ENCODE results near the gene CEP170B.

The CEP170B gene

DNA sequence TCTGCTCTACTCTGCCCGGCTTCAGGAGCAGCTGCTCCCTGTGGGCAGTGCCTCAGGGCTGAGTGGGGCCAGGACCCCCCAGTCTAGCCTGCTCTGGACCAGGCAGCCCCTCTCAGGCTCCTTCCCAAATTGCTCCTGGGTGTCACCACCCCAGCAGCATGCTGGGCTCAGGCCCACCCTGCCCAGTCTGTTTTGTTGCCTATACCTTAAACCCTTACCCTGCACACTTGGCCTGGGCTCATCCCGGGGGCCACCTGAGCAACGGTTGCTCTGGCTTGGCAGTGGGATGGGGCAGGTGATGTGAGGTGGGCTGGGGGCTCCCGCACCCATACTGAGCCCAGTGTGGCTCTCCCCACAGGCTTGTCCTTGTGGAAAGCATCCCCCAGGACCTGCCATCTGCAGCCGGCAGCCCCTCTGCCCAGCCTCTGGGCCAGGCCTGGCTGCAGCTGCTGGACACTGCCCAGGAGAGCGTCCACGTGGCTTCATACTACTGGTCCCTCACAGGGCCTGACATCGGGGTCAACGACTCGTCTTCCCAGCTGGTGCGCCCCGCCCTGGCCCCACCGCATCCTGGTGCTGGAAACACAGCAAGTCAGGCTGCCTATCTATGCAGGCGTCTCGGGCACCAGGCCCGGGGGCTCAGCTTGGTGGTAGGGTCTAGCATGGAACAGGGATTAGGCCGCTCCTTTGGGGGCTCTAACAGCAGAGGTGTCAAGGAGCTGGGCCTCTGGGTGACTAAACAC lies 63.5 kb downstream of the CEP170B start:
- no peak for TF ChIP-seq CREB1 (IDR thresholded peaks at IDR 0.05; ENCODE audit: low read depth)
- TF ChIP-seq, protein P1, sequence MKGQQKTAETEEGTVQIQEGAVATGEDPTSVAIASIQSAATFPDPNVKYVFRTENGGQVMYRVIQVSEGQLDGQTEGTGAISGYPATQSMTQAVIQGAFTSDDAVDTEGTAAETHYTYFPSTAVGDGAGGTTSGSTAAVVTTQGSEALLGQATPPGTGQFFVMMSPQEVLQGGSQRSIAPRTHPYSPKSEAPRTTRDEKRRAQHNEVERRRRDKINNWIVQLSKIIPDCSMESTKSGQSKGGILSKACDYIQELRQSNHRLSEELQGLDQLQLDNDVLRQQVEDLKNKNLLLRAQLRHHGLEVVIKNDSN (IDR thresholded peaks at IDR 0.05), result no peak
- TF ChIP-seq CEBPB (IDR thresholded peaks at IDR 0.05), result no peak
- TF ChIP-seq, protein P2, sequence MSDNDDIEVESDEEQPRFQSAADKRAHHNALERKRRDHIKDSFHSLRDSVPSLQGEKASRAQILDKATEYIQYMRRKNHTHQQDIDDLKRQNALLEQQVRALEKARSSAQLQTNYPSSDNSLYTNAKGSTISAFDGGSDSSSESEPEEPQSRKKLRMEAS (IDR thresholded peaks at IDR 0.05), result no peak
- no peak for TF ChIP-seq RAD21 (IDR thresholded peaks at IDR 0.05; ENCODE audit: low read depth)
- no peak for TF ChIP-seq TCF12 (IDR thresholded peaks at IDR 0.05; ENCODE audit: low read depth)
- no peak for TF ChIP-seq ZBTB7A (IDR thresholded peaks at IDR 0.05; ENCODE audit: low read depth)
- TF ChIP-seq TEAD4 (IDR thresholded peaks at IDR 0.05), result no peak
- TF ChIP-seq, protein P3, sequence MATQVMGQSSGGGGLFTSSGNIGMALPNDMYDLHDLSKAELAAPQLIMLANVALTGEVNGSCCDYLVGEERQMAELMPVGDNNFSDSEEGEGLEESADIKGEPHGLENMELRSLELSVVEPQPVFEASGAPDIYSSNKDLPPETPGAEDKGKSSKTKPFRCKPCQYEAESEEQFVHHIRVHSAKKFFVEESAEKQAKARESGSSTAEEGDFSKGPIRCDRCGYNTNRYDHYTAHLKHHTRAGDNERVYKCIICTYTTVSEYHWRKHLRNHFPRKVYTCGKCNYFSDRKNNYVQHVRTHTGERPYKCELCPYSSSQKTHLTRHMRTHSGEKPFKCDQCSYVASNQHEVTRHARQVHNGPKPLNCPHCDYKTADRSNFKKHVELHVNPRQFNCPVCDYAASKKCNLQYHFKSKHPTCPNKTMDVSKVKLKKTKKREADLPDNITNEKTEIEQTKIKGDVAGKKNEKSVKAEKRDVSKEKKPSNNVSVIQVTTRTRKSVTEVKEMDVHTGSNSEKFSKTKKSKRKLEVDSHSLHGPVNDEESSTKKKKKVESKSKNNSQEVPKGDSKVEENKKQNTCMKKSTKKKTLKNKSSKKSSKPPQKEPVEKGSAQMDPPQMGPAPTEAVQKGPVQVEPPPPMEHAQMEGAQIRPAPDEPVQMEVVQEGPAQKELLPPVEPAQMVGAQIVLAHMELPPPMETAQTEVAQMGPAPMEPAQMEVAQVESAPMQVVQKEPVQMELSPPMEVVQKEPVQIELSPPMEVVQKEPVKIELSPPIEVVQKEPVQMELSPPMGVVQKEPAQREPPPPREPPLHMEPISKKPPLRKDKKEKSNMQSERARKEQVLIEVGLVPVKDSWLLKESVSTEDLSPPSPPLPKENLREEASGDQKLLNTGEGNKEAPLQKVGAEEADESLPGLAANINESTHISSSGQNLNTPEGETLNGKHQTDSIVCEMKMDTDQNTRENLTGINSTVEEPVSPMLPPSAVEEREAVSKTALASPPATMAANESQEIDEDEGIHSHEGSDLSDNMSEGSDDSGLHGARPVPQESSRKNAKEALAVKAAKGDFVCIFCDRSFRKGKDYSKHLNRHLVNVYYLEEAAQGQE (IDR thresholded peaks at IDR 0.05; ENCODE audit: low read depth), result no peak
- TF ChIP-seq EGR1 (IDR thresholded peaks at IDR 0.05), result no peak
- TF ChIP-seq TAF1 (IDR thresholded peaks at IDR 0.05; ENCODE audit: low read depth), result no peak
- TF ChIP-seq EP300 (IDR thresholded peaks at IDR 0.05; ENCODE audit: borderline replicate concordance), result no peak
- TF ChIP-seq NFIC (IDR thresholded peaks at IDR 0.05), result no peak
- TF ChIP-seq FOXM1 (IDR thresholded peaks at IDR 0.05; ENCODE audit: borderline replicate concordance, low read depth), result no peak
- TF ChIP-seq YY1 (IDR thresholded peaks at IDR 0.05; ENCODE audit: low read depth), result no peak

DNA sequence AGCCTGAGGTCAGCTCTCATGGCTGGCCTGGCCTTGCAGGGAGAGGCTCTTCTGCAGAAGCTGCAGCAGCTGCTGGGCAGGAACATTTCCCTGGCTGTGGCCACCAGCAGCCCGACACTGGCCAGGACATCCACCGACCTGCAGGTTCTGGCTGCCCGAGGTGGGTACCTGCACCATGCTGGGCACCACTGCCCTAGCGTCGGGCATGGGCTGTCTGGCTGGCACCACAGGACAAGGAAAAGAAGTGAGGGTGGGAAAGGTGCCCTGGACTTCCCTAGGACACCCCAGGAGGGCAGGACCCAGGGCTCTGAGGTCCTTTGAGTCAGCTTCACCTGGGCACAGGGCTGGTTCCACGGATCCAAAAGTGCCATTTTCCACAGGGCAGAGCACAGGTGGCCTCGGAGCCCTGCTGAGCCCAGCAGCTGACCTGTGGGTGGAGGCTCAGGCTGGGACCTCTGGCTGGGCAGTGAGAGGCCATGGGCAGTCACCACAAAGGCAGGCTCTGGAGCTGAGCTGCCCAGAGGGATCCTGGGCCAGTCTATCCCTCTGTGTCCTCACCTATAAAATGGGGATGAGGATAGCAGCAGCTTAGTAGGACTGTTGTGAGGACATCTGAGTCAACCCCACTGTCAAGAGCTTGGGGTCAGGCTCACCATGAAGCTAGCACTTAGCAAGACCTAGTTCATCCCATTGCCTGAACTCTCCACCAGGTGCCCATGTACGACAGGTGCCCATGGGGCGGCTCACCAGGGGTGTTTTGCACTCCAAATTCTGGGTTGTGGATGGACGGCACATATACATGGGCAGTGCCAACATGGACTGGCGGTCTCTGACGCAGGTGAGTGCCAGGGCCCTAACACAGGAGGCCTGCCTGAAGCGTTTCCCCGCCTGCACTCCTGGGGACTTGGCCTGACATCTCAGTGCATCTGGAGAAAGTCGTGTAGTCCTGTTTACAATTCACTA lies 64.5 kb downstream of the CEP170B start:
- TF ChIP-seq RAD21 (IDR thresholded peaks at IDR 0.05; ENCODE audit: low read depth) (no peak), YY1 (IDR thresholded peaks at IDR 0.05; ENCODE audit: low read depth) (no peak), TAF1 (IDR thresholded peaks at IDR 0.05; ENCODE audit: low read depth) (no peak), FOXM1 (IDR thresholded peaks at IDR 0.05; ENCODE audit: borderline replicate concordance, low read depth) (no peak), TEAD4 (IDR thresholded peaks at IDR 0.05) (no peak), NFIC (IDR thresholded peaks at IDR 0.05) (no peak), ZBTB7A (IDR thresholded peaks at IDR 0.05; ENCODE audit: low read depth) (no peak), TCF12 (IDR thresholded peaks at IDR 0.05; ENCODE audit: low read depth) (no peak), EP300 (IDR thresholded peaks at IDR 0.05; ENCODE audit: borderline replicate concordance) (no peak), EGR1 (IDR thresholded peaks at IDR 0.05) (no peak), CREB1 (IDR thresholded peaks at IDR 0.05; ENCODE audit: low read depth) (no peak), CEBPB (IDR thresholded peaks at IDR 0.05) (no peak)
- TF ChIP-seq, protein P2 (IDR thresholded peaks at IDR 0.05), result no peak
- TF ChIP-seq, protein P1 (IDR thresholded peaks at IDR 0.05), result no peak
- TF ChIP-seq, protein P3 (IDR thresholded peaks at IDR 0.05; ENCODE audit: low read depth), result no peak

DNA sequence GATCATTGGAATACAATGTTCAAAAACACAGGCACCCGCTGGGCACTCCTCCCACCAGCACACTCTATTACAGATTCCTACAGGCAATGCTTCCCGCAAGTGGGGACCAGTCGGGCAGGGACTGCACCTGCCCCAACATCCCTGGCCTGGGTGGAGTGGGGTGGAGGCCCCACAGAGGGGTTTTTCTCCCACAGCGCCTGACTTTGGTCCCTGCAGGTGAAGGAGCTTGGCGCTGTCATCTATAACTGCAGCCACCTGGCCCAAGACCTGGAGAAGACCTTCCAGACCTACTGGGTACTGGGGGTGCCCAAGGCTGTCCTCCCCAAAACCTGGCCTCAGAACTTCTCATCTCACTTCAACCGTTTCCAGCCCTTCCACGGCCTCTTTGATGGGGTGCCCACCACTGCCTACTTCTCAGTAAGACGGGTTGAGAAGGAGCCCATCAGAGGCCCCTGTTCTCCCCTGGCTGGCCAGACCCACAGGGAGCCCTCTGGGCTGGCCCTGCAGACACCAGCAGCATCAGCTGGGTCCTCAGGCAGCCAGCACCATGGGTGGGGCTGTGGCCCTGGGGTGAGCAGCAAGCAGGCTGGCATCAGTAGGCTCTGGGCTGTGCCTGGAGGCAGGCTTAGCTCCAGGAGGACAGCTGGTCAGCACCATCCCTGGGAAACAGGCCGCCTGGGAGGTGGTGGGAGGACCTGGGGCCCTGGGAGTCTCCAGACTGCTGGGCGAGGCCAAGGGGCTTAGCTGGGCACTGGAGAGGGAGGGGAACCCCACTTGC lies 65.6 kb downstream of the CEP170B start:
- TF ChIP-seq RAD21 (IDR thresholded peaks at IDR 0.05; ENCODE audit: low read depth), result no peak
- no peak for TF ChIP-seq FOXM1 (IDR thresholded peaks at IDR 0.05; ENCODE audit: borderline replicate concordance, low read depth)
- TF ChIP-seq, protein P2 (IDR thresholded peaks at IDR 0.05), result no peak
- TF ChIP-seq TEAD4 (IDR thresholded peaks at IDR 0.05), result no peak
- TF ChIP-seq NFIC (IDR thresholded peaks at IDR 0.05), result no peak
- no peak for TF ChIP-seq CREB1 (IDR thresholded peaks at IDR 0.05; ENCODE audit: low read depth)
- no peak for TF ChIP-seq CEBPB (IDR thresholded peaks at IDR 0.05)
- no peak for TF ChIP-seq EGR1 (IDR thresholded peaks at IDR 0.05)

DNA sequence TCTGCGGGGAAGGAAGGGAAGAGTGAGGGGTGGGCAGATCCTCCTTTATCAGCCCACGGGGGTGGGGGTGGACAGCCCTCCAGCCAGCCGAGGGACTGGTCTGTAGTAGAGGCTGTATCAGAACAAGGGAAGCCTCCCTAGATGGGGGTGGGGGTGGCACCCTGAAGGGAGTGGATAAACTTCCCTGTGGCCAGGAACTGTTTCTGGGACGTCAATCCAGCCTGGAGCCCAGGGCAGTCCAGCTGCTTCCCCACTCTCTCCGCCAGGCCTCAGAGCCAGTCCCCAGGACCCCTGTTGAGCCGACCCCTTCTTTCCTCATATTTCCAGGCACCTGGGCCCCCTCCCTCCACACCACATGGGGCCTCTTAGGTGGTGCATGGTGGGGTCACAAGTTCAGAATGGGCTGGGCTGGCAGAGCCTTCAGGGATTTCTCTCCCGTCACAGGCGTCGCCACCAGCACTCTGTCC lies 66.3 kb downstream of the CEP170B start:
- TF ChIP-seq TEAD4 (IDR thresholded peaks at IDR 0.05), result no peak
- TF ChIP-seq FOXM1 (IDR thresholded peaks at IDR 0.05; ENCODE audit: borderline replicate concordance, low read depth), result no peak
- TF ChIP-seq, protein P1 (IDR thresholded peaks at IDR 0.05), result no peak
- TF ChIP-seq YY1 (IDR thresholded peaks at IDR 0.05; ENCODE audit: low read depth), result no peak
- TF ChIP-seq EP300 (IDR thresholded peaks at IDR 0.05; ENCODE audit: borderline replicate concordance), result no peak
- TF ChIP-seq, protein P3 (IDR thresholded peaks at IDR 0.05; ENCODE audit: low read depth), result no peak
- TF ChIP-seq NFIC (IDR thresholded peaks at IDR 0.05), result no peak
- TF ChIP-seq CEBPB (IDR thresholded peaks at IDR 0.05), result no peak
- no peak for TF ChIP-seq ZBTB7A (IDR thresholded peaks at IDR 0.05; ENCODE audit: low read depth)
- TF ChIP-seq EGR1 (IDR thresholded peaks at IDR 0.05), result no peak
- TF ChIP-seq CREB1 (IDR thresholded peaks at IDR 0.05; ENCODE audit: low read depth), result no peak
- no peak for TF ChIP-seq TCF12 (IDR thresholded peaks at IDR 0.05; ENCODE audit: low read depth)
